ENCODE data around the gene ADGRG1.
"Not testable (repeated sequence)": the region's sequence is repeated elsewhere in the genome, so short reads cannot be mapped to it uniquely, and the experiment has no call there.

ADGRG1 gene

DNA sequence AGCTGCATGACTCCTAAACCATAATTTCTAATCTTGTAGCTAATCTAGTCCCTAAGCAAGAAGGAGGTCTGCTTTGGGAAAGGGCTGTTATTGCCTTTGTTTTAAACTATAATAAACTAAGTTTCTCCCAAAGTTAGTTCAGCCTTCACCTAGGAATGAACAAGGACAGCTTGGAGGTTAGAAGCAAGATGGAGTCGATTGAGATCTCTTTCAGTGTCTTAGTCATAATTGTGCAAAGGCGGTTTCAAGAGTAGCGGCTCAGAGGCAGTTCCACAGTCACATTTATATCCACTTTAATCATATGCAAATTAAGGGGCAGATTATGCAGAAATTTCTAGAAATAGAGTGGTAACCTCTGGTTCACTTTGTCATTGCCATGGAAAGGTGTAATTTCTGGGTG is 83.6 kb downstream of the ADGRG1 start:
- H3K27ac ChIP-seq (ENCODE audit: extremely low read depth, low read depth, low read length), result no peak overlapping the region
- no peaks in the 10 kb centered on the region for H3K9me3 ChIP-seq (ENCODE audit: control insufficient read depth, insufficient read depth, low read depth, low read length)
- TF ChIP-seq ZNF175 (tag by site-specific recombination; IDR thresholded peaks at IDR 0.05), result no peak
- TF ChIP-seq SETDB1 (IDR thresholded peaks at IDR 0.05; ENCODE audit: insufficient read length, low read length), result no peak
- no peak for TF ChIP-seq ZFP41 (tag by site-specific recombination; IDR thresholded peaks at IDR 0.05; ENCODE audit: borderline replicate concordance)
- no peak for TF ChIP-seq MEIS1 (CRISPR knock-in tag; IDR thresholded peaks at IDR 0.05; ENCODE audit: borderline replicate concordance)
- no peak for TF ChIP-seq IKZF3 (tag by site-specific recombination; IDR thresholded peaks at IDR 0.05)
- no peak for TF ChIP-seq ZSCAN16 (tag by site-specific recombination; IDR thresholded peaks at IDR 0.05)
- TF ChIP-seq ZNF211 (tag by site-specific recombination; IDR thresholded peaks at IDR 0.05; ENCODE audit: low read depth), result no peak
- no peak for TF ChIP-seq ZNF677 (tag by site-specific recombination; IDR thresholded peaks at IDR 0.05)
- no peak for TF ChIP-seq ZNF521 (tag by site-specific recombination; IDR thresholded peaks at IDR 0.05)
- no peak for TF ChIP-seq ZNF707 (tag by site-specific recombination; IDR thresholded peaks at IDR 0.05)
- no peak for TF ChIP-seq ZNF623 (tag by site-specific recombination; IDR thresholded peaks at IDR 0.05)
- TF ChIP-seq GLIS2 (tag by site-specific recombination; IDR thresholded peaks at IDR 0.05), result no peak
- H3K4me3 ChIP-seq (ENCODE audit: low read depth, low read length), result no peak overlapping the region
- no peaks in the 10 kb centered on the region for H3K36me3 ChIP-seq (ENCODE audit: control insufficient read depth in 2 of 2, insufficient read depth in 1 of 2, low read length in 2 of 2)
- no peaks in the 10 kb centered on the region for H3K4me1 ChIP-seq (ENCODE audit: control insufficient read depth, insufficient read depth, low read length)
- ChIA-PET POLR2A (no interaction called here), CTCF (interaction anchor here (1.1 to 2.0 kb wide), 2 partner anchors 11 to 38 kb away, joined by 3 to 5 read pairs; no protein-coding TSS in a partner anchor)

DNA sequence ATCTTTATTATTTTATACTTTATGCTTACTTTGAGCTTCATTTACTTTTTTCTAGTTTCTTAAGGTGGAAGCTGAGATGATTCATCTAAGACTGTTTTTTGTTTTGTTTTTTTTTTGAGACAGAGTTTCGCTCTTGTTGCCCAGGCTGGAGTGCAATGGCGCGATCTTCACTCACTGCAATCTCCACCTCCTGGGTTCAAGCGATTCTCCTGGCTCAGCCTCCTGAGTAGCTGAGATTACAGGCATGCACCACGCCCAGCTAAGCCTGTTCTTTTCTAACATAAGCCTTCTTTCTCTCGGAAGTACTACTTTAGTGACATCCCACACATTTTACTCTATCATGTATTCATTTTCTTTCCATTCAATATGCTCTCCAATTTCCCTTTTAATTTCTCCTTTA is 84.1 kb downstream of the ADGRG1 start:
- H3K27ac ChIP-seq (ENCODE audit: extremely low read depth, low read depth, low read length); H3K4me1 ChIP-seq (ENCODE audit: control insufficient read depth, insufficient read depth, low read length); H3K36me3 ChIP-seq (ENCODE audit: control insufficient read depth in 2 of 2, insufficient read depth in 1 of 2, low read length in 2 of 2); POLR2A ChIA-PET; H3K4me3 ChIP-seq (ENCODE audit: low read depth, low read length); H3K9me3 ChIP-seq (ENCODE audit: control insufficient read depth, insufficient read depth, low read depth, low read length): not testable (repeated sequence)
- CTCF ChIA-PET, result interaction anchor here (2.0 kb wide), 1 partner anchor 10 kb away, joined by 5 read pairs; no protein-coding TSS in a partner anchor

DNA sequence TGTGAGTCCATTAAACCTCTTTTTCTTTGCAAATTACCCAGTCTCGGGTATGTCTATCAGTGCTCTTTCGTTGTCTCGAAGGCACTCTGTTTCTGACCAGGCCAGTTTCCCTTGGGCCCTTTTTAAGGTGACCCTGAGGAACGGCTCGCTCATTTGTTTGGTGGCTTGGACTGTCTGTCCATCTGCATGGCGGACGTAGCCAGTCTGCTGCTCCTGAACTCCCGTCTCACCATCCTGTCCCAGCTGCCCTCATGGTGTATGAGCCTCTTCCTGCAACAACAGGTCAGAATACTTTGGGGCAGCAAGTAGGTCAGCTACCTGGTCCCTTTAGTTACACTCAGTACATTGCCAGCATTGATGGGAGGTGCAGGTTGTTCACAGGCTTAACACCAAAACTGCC is 85.2 kb downstream of the ADGRG1 start:
- H3K27ac ChIP-seq (ENCODE audit: extremely low read depth, low read depth, low read length), result no peak overlapping the region
- H3K36me3 ChIP-seq (ENCODE audit: control insufficient read depth in 2 of 2, insufficient read depth in 1 of 2, low read length in 2 of 2), result no peaks in the 10 kb centered on the region
- H3K4me3 ChIP-seq (ENCODE audit: low read depth, low read length), result no peak overlapping the region
- H3K4me1 ChIP-seq (ENCODE audit: control insufficient read depth, insufficient read depth, low read length), result no peaks in the 10 kb centered on the region
- CTCF ChIA-PET, result interaction anchor here (2.0 kb wide), 1 partner anchor 9 kb away, joined by 5 read pairs; no protein-coding TSS in a partner anchor
- H3K9me3 ChIP-seq (ENCODE audit: control insufficient read depth, insufficient read depth, low read depth, low read length), result no peaks in the 10 kb centered on the region
- POLR2A ChIA-PET, result interaction anchor here (0.6 kb wide), 1 partner anchor 171 kb away, joined by 7 read pairs; no protein-coding TSS in a partner anchor
- TF ChIP-seq SP7 (tag by site-specific recombination; IDR thresholded peaks at IDR 0.05) (no peak), SCRT1 (tag by site-specific recombination; IDR thresholded peaks at IDR 0.05; ENCODE audit: borderline replicate concordance) (no peak), ZBTB21 (tag by site-specific recombination; IDR thresholded peaks at IDR 0.05) (no peak), ZFHX2 (tag by site-specific recombination; conservative IDR thresholded peaks at IDR 0.05) (no peak), ZNF292 (tag by site-specific recombination; IDR thresholded peaks at IDR 0.05; ENCODE audit: borderline replicate concordance, low read depth) (no peak), ZBTB17 (tag by site-specific recombination; IDR thresholded peaks at IDR 0.05) (no peak), ZNF324 (tag by site-specific recombination; IDR thresholded peaks at IDR 0.05) (no peak), KLF8 (tag by site-specific recombination; IDR thresholded peaks at IDR 0.05) (no peak), ZNF792 (tag by site-specific recombination; IDR thresholded peaks at IDR 0.05) (no peak), ZNF473 (tag by site-specific recombination; IDR thresholded peaks at IDR 0.05) (no peak), ZNF184 (tag by site-specific recombination; IDR thresholded peaks at IDR 0.05) (no peak), SALL2 (tag by site-specific recombination; IDR thresholded peaks at IDR 0.05; ENCODE audit: borderline replicate concordance) (no peak), SP3 (tag by site-specific recombination; IDR thresholded peaks at IDR 0.05) (no peak)
- TF ChIP-seq, protein P1, sequence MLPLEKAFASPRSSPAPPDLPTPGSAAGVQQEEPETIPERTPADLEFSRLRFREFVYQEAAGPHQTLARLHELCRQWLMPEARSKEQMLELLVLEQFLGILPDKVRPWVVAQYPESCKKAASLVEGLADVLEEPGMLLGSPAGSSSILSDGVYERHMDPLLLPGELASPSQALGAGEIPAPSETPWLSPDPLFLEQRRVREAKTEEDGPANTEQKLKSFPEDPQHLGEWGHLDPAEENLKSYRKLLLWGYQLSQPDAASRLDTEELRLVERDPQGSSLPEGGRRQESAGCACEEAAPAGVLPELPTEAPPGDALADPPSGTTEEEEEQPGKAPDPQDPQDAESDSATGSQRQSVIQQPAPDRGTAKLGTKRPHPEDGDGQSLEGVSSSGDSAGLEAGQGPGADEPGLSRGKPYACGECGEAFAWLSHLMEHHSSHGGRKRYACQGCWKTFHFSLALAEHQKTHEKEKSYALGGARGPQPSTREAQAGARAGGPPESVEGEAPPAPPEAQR (tag by site-specific recombination; IDR thresholded peaks at IDR 0.05), result no peak
- TF ChIP-seq, protein P2, sequence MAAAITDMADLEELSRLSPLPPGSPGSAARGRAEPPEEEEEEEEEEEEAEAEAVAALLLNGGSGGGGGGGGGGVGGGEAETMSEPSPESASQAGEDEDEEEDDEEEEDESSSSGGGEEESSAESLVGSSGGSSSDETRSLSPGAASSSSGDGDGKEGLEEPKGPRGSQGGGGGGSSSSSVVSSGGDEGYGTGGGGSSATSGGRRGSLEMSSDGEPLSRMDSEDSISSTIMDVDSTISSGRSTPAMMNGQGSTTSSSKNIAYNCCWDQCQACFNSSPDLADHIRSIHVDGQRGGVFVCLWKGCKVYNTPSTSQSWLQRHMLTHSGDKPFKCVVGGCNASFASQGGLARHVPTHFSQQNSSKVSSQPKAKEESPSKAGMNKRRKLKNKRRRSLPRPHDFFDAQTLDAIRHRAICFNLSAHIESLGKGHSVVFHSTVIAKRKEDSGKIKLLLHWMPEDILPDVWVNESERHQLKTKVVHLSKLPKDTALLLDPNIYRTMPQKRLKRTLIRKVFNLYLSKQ (tag by site-specific recombination; IDR thresholded peaks at IDR 0.05; ENCODE audit: borderline replicate concordance), result no peak
- TF ChIP-seq, protein P3, sequence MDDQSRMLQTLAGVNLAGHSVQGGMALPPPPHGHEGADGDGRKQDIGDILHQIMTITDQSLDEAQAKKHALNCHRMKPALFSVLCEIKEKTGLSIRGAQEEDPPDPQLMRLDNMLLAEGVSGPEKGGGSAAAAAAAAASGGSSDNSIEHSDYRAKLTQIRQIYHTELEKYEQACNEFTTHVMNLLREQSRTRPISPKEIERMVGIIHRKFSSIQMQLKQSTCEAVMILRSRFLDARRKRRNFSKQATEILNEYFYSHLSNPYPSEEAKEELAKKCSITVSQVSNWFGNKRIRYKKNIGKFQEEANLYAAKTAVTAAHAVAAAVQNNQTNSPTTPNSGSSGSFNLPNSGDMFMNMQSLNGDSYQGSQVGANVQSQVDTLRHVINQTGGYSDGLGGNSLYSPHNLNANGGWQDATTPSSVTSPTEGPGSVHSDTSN (CRISPR knock-in tag; IDR thresholded peaks at IDR 0.05), result no peak
- TF ChIP-seq, protein P4, sequence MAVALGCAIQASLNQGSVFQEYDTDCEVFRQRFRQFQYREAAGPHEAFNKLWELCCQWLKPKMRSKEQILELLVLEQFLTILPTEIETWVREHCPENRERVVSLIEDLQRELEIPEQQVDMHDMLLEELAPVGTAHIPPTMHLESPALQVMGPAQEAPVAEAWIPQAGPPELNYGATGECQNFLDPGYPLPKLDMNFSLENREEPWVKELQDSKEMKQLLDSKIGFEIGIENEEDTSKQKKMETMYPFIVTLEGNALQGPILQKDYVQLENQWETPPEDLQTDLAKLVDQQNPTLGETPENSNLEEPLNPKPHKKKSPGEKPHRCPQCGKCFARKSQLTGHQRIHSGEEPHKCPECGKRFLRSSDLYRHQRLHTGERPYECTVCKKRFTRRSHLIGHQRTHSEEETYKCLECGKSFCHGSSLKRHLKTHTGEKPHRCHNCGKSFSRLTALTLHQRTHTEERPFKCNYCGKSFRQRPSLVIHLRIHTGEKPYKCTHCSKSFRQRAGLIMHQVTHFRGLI (tag by site-specific recombination; IDR thresholded peaks at IDR 0.05), result no peak
